ENCODE results near the gene ACTRT3. TPM values are rescaled to one million over a fixed set of nuclear protein-coding genes. Genes with fewer than 3 reads are reported as not detected.

The ACTRT3 gene
- total RNA-seq, result under 1 TPM; 0.26 to 0.46 TPM

DNA sequence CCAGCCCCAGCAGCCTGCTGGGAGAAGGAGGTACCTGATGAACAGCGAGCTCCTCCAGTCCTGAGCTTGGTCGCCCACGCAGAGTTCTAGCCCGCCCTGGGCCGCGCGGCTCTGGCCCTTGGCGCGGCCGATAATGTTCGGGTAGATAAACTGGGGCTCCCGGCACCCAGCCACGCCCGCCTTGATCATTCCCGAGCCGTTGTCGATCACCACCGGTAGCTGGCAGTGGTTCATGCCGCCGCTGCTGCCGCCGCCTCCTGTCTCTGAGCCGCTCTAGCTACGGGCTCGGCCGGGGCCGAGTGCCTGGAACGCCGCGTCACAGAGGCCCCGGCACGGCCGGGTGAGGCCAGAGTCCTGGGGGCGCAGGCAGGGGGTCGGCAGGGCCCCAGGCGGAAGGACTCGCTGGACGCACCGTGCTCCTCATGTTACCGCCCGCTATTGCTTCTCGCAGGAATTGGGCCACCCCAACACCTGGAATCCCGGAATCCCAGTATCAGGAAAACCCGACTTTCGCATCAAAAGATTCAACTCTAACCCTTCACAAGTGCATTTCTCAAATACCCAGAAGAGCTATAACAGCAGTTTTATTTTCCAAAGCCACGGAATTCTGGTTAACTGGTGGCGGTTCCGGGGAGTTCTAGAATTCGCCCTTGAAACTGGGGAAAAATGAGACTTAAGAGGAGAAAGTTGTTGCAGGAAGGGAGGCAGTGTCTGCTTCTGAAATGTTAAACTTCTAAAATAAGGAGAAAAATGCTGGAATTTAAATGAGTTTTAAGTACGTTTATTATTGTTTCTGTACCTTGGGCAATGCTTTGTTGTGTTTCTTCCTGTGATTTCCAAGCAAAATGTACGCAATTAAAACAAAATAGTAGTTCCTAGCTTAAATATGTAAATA lies at the start of gene ACTRT3:
TSS of gene ACTRT3 (minus strand) at position 275 of the 895 bp plus-strand sequence. CDS start at position 234, 41 bp downstream.
- DNase-seq (peak; percentile 73 to 74), ATAC-seq (replicated peaks in 1 of 2) (peak; percentile 24 to 26)
- Mint-ChIP-seq H3K4me1 (ENCODE audit: low read depth) (peaks cover 23% of the 10 kb centered on the region), H3K4me3 (peak within 1 kb of the TSS; percentile 88 to 94), H3K27me3 (ENCODE audit: low read depth) (no peaks in the 10 kb centered on the region), H3K36me3 (ENCODE audit: insufficient read depth in 2 of 2) (peaks cover 0 to 6% of the 10 kb centered on the region in 2 donors), H3K9me3 (peaks cover 0 to 2% of the 10 kb centered on the region in 2 donors), H3K27ac (peak within 1 kb of the TSS; percentile 77)

DNA sequence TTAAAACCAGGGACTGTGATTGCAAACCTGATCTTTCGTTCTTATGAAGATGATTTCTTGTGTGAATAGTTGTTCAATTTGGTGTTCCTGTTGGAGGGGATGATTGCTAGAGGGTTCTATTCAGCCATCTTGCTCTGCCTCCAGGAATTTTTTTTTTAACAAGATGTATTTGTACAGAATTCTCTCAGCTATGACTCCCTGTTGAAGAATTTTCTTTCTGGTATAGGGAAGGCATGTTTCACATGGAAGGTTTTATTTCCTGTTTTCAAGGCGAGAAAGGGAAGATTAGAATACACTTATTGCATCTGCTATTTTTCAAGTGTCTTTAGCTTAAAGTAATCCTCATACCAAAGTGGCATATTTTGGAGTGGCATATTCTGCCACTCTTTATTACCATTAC lies 49.0 kb upstream of the ACTRT3 start:
- H3K9me3 Mint-ChIP-seq, result peaks cover 5 to 6% of the 10 kb centered on the region in 2 donors
- H3K4me1 Mint-ChIP-seq (ENCODE audit: low read depth), result peaks cover 12% of the 10 kb centered on the region

DNA sequence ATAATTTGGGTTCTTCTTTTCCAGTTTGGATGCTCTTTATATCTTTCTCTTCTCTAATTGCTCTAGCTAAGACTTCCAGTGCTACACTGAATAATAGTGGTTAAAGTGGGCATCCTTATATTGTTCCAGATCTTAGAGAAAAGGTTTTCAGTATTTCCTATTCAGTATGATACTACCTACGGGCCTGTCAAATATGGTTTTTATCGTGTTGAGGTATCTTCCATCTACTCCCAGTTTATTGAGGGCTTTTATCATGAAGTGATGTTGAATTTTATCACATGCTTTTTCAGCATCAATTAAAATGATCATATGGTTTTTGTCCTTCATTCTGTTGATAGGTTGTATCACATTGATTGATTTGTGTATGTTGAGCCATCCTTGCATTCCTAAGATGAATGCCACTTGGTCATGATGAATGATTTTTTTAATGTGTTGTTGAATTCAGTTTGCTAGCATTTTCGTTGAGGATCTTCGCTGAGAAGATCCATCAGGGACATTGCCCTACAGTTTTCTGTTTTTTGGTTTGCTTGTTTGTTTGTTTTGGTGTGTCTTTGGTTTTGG lies 46.3 kb upstream of the ACTRT3 start:
- Mint-ChIP-seq H3K27ac (no peak overlapping the region), H3K9me3 (peaks cover 5 to 6% of the 10 kb centered on the region in 2 donors), H3K27me3 (ENCODE audit: low read depth) (peaks cover 14% of the 10 kb centered on the region), H3K4me1 (ENCODE audit: low read depth) (peaks cover 27% of the 10 kb centered on the region), H3K4me3 (no peak overlapping the region), H3K36me3 (ENCODE audit: insufficient read depth in 2 of 2) (peaks cover 8 to 11% of the 10 kb centered on the region in 2 donors)
- no peak for DNase-seq
- no peak for ATAC-seq (replicated peaks in 1 of 2)

More for the DNA sequence above, 49.0 kb upstream of the ACTRT3 start:
- no peak overlapping the region for H3K27ac Mint-ChIP-seq
- H3K36me3 Mint-ChIP-seq (ENCODE audit: insufficient read depth in 2 of 2), result peaks cover 8 to 11% of the 10 kb centered on the region in 2 donors
- DNase-seq (no peak), ATAC-seq (replicated peaks in 1 of 2) (no peak)
- H3K27me3 Mint-ChIP-seq (ENCODE audit: low read depth), result peaks cover 14% of the 10 kb centered on the region
- no peak overlapping the region for H3K4me3 Mint-ChIP-seq

DNA sequence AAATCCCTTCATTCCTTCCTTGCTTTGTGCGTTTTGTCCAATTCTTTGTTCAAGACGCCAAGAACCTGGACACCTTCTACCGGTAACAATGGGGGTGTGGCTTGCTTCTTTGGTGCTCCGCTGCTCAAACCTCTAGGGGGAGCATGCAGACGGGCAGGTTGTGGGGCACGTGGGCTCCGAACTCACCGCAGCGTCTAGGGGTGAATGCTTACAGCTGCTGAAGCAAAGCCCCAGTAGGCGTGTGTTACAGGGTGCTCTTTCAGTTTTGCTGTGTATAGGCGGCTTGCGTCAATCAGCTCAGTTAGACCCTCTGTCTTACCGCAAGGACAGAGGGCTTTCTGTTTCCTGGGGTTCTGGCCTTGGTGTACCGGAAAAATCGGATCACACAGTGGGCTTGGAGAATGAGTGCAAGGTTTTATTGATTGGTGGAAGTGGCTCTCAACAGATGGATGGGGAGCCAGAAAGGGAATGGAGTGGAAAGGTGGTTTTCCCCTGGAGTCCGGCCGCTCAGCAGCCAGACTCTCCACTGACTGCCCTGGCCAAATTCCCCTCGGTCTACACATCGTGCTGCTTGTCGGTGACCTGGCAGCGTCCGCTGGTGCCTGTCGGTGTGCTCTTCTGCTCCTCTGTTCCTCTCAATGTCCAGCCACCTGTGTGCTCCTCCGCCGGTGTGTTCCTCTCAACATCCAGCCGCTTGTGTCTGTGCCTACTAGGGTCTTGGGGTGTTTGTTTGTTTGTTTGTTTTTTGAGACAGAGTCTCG lies 44.6 kb upstream of the ACTRT3 start:
- Mint-ChIP-seq H3K27ac (peak overlapping the region; percentile 72), H3K4me1 (ENCODE audit: low read depth) (peaks cover 27% of the 10 kb centered on the region), H3K36me3 (ENCODE audit: insufficient read depth in 2 of 2) (peaks cover 8 to 11% of the 10 kb centered on the region in 2 donors), H3K27me3 (ENCODE audit: low read depth) (peaks cover 14% of the 10 kb centered on the region), H3K9me3 (peaks cover 5 to 6% of the 10 kb centered on the region in 2 donors), H3K4me3 (peak overlapping the region; percentile 90 to 91)
- ATAC-seq (replicated peaks in 1 of 2), result peak; percentile 83
- peak; percentile 82 to 88 for DNase-seq

DNA sequence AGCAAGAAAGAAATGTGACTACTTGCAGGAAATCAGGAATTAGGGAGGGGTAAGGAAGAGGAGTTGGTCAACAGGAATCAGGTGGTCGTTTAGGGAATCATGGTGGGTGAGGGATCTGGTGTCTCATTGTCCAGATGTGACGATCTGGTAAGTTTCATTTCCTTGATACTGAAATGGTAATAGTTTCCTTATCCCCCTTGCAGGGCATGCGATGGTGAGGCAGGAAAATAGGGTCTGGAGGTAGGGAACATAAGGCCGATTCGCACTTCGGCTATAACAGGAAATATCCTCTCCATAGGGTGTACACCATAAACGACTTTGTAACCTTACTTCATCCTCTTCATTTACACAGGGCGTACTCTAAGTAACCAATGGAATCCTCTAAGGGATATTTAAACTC lies 43.9 kb upstream of the ACTRT3 start:
- ATAC-seq (replicated peaks in 1 of 2), result no peak
- H3K4me1 Mint-ChIP-seq (ENCODE audit: low read depth), result peaks cover 27% of the 10 kb centered on the region
- H3K9me3 Mint-ChIP-seq, result peaks cover 5 to 6% of the 10 kb centered on the region in 2 donors
- H3K27ac Mint-ChIP-seq, result peak overlapping the region; percentile 72
- peak overlapping the region; percentile 90 to 91 for H3K4me3 Mint-ChIP-seq
- peaks cover 10% of the 10 kb centered on the region for H3K27me3 Mint-ChIP-seq (ENCODE audit: low read depth)
- H3K36me3 Mint-ChIP-seq (ENCODE audit: insufficient read depth in 2 of 2), result peaks cover 8 to 11% of the 10 kb centered on the region in 2 donors
- no peak for DNase-seq

DNA sequence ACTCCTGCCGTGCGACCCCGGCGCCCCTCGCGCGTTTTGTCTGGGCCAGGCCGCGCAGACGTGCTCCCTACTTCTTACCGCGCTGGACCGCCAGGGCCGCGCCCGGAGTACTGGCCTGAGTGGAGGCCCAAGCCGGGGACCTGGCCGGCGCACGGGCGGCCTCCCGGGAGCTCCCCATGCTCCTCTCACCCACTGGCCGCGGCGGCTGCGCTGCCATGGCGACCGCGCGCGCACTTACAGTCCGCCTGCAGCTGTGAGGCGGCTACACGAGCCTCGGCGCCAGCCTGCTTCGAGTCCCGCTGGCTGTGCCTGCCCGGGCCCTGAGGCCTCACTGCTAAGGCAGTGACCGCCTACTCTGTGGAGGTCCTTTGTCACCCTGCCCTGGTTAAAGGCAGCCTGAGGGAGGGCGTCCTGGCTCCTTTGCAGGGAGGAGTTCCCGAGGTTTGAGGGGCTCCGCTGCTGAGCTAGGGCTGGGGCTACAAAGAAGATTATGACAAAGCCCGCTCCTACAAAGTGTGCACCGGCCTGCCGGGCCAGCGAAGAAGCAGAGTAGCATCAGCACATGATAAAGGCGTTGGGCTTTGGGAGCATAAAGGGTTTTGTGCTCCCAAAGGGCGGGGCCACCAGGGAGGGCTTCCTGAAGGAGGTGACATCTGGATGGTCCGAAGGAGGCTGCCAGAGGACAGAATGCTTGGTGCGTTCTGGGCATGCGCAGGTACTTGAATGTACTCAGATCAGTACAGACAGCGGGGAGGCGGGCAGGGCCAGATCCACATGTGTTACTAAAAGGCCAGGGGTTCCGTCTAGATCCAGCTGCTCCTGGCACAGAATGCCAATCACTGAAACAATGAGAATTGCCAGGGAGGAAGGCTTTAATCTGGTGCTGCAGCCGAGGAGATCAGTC lies 43.2 kb upstream of the ACTRT3 start, which contains the start of the genes LRRC34 and LRRIQ4:
TSS of gene LRRC34 (minus strand) at position 573 of the 904 bp plus-strand sequence. CDS start at position 217, 356 bp downstream.
TSS of gene LRRIQ4 (plus strand) at position 539 of the 904 bp plus-strand sequence. CDS start 9,052 bp downstream, outside the sequence.
- DNase-seq, result peak; percentile 77 to 84
- peak; percentile 75 for ATAC-seq (replicated peaks in 1 of 2)
- Mint-ChIP-seq H3K4me3 (peak within 1 kb of the TSS; percentile 90 to 91), H3K36me3 (ENCODE audit: insufficient read depth in 2 of 2) (peaks cover 8 to 11% of the 10 kb centered on the region in 2 donors), H3K27me3 (ENCODE audit: low read depth) (peaks cover 3% of the 10 kb centered on the region), H3K4me1 (ENCODE audit: low read depth) (peaks cover 27% of the 10 kb centered on the region), H3K9me3 (peaks cover 5 to 6% of the 10 kb centered on the region in 2 donors), H3K27ac (peak within 1 kb of the TSS; percentile 72)

DNA sequence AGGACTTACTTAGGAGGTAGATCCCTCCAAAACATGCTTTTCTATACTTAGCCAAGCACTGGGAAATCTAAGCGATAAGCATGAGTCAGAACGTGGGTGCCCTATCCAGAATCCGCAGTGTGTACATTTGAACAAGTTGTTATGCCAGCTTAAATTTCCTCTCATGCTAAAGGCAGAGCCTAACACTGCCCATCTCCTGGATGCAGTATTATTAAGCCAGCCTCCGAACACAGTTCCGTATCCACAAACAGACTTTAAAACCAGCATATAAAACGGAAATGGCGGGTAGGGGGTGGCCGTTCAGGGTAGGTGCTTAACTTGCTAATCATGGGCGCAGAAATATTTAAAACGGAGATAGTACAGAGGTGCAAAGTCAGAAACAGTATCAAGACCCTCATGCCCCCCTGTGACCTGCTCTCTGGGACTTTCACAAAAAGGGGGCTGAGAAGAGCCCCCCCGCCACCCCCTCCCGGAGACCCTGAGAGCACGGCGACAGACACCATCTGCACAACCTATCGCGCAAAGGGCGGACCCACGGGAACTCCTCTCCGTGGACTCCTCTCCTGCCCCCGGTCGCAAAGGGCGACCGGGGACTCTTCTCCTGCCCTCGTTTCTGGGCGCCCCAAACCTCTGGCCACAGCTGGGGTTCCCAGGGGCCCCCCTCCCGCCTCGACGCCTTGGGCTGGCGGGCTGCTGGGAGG lies 42.4 kb upstream of the ACTRT3 start:
- peaks cover 6 to 10% of the 10 kb centered on the region in 2 donors for H3K36me3 Mint-ChIP-seq (ENCODE audit: insufficient read depth in 2 of 2)
- H3K9me3 Mint-ChIP-seq, result peaks cover 5 to 6% of the 10 kb centered on the region in 2 donors
- H3K27me3 Mint-ChIP-seq (ENCODE audit: low read depth), result no peaks in the 10 kb centered on the region
- DNase-seq (peak in 1 of 2 donors; percentile 12), ATAC-seq (replicated peaks in 1 of 2) (peak; percentile 20 to 28)
- H3K4me3 Mint-ChIP-seq, result peak overlapping the region; percentile 90 to 91
- peaks cover 27% of the 10 kb centered on the region for H3K4me1 Mint-ChIP-seq (ENCODE audit: low read depth)
- H3K27ac Mint-ChIP-seq, result peak overlapping the region; percentile 57

DNA sequence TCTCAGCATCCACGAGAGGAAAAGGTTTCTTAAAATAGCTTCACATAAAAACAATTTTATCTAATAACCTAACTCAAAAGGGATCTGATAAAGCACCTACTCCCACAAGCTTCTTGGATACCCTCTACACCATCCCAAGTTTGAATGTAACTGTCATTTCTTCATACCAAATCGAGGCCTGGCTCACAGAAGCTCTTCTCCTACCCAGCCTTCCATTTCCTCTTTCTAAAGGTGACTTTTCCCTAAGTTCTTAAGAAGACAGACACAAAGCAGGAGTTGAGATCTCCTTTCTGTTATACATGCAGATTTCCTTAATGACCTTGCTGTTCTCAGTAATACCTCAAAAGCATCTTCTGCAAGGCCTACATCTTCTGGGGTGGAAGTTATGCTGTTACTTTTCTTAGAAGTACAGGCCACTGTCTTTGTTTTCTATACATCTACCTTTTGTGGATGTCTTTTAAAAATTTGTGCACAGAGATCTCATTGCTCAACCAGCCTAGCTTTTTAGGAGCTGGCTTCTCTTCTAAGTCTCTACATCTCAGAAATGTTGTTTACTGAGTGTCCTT lies 40.0 kb upstream of the ACTRT3 start:
- H3K4me3 Mint-ChIP-seq, result no peak overlapping the region
- peaks cover 25% of the 10 kb centered on the region for H3K4me1 Mint-ChIP-seq (ENCODE audit: low read depth)
- H3K27ac Mint-ChIP-seq, result no peak overlapping the region
- DNase-seq, result no peak
- no peak for ATAC-seq (replicated peaks in 1 of 2)
- H3K36me3 Mint-ChIP-seq (ENCODE audit: insufficient read depth in 2 of 2), result peaks cover 0 to 4% of the 10 kb centered on the region in 2 donors
- H3K27me3 Mint-ChIP-seq (ENCODE audit: low read depth), result no peaks in the 10 kb centered on the region
- H3K9me3 Mint-ChIP-seq, result no peaks in the 10 kb centered on the region

DNA sequence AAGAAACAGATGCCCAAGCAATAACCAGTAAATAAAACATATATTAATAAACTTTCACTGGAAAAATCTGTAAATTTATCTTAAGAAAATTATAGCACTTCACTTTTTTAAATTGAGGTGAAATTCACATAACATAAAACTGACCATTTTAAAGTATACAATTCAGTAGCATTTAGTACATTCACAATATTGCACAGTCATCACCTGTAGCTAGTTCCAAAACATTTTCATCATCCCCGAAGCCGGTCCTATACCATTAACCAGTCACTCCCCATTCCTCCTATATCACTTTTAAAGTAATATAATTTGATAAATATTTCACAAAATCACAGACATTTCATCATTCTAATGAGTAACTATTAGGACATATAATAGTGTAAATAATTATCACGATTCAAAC lies 35.3 kb upstream of the ACTRT3 start:
- H3K9me3 Mint-ChIP-seq, result no peaks in the 10 kb centered on the region
- no peaks in the 10 kb centered on the region for H3K27me3 Mint-ChIP-seq (ENCODE audit: low read depth)
- no peak overlapping the region for H3K27ac Mint-ChIP-seq
- ATAC-seq (replicated peaks in 1 of 2), result no peak
- H3K36me3 Mint-ChIP-seq (ENCODE audit: insufficient read depth in 2 of 2), result peaks cover 0 to 4% of the 10 kb centered on the region in 2 donors
- H3K4me3 Mint-ChIP-seq, result no peak overlapping the region
- no peak for DNase-seq
- no peaks in the 10 kb centered on the region for H3K4me1 Mint-ChIP-seq (ENCODE audit: low read depth)

DNA sequence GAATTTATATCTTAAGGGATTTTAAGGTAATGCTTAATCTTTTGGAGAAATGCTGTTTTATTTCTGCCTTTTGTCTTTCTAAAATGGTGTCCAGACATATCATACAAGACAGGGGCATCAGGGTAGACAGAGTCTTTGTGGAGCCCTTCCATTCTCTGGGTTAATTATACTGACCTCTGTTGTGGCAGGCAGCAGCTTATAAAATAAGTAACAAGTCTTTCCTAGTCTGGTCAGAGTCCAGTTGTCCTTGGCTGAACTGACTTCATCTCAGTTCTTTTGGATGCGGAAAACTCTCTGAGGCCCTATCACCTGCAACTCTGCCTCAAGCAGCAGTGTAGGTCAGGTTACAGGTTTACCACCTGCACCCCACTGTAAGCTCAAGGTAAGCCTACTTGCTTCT lies 23.0 kb upstream of the ACTRT3 start:
- DNase-seq, result no peak
- no peak for ATAC-seq (replicated peaks in 1 of 2)
- H3K9me3 Mint-ChIP-seq, result no peaks in the 10 kb centered on the region
- H3K36me3 Mint-ChIP-seq (ENCODE audit: insufficient read depth in 2 of 2), result peaks cover 0 to 10% of the 10 kb centered on the region in 2 donors
- H3K27ac Mint-ChIP-seq, result no peak overlapping the region
- H3K27me3 Mint-ChIP-seq (ENCODE audit: low read depth), result no peaks in the 10 kb centered on the region
- no peak overlapping the region for H3K4me3 Mint-ChIP-seq
- H3K4me1 Mint-ChIP-seq (ENCODE audit: low read depth), result peaks cover 16% of the 10 kb centered on the region

DNA sequence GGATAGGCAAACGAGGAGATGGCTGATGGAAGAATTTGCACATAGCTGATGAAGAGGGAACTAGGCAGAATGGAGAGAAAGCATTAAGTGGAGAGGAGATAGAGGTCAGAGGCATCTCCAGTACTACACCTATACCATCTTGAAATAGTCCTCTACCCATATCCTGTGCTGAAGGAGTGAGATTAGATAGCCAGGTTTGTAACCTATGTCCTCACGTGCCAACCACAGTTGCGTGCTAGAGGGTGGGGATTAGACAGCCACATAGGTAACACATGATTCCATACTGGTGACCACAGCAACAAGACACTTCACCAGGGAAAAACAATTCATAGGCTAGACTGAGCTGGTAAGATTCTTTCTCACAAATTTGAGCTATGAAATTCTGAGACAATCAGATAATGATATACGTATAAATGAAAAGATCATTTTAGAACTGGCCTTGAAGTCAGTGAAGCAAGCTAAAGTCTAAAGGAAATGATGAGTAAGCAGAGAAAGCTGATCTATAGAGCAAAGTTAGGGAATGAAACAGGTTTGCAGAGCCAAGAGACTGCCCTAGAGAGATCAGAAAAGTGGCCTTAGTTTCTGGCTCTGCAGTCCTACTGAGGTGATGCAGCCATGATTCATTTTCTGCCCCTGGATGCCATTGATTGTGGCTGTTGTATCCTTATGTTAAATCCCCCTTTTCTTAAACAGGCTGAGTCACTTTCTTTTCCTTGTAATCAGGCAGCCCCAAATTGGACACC lies 21.5 kb upstream of the ACTRT3 start:
- ATAC-seq (replicated peaks in 1 of 2), result no peak
- Mint-ChIP-seq H3K4me1 (ENCODE audit: low read depth) (peaks cover 22% of the 10 kb centered on the region), H3K27me3 (ENCODE audit: low read depth) (no peaks in the 10 kb centered on the region)

More for the DNA sequence above, 21.5 kb upstream of the ACTRT3 start:
- Mint-ChIP-seq H3K9me3 (no peaks in the 10 kb centered on the region), H3K36me3 (ENCODE audit: insufficient read depth in 2 of 2) (peaks cover 0 to 17% of the 10 kb centered on the region in 2 donors), H3K27ac (no peak overlapping the region), H3K4me3 (no peak overlapping the region)
- no peak for DNase-seq
